GDM1 (cell line): ENCODE measurements around the gene CTSF.

Source experiments
- DNase-seq: peaks from one replicate; lab custom pipeline; 2025; lab: John Stamatoyannopoulos, UW

The CTSF gene

DNA sequence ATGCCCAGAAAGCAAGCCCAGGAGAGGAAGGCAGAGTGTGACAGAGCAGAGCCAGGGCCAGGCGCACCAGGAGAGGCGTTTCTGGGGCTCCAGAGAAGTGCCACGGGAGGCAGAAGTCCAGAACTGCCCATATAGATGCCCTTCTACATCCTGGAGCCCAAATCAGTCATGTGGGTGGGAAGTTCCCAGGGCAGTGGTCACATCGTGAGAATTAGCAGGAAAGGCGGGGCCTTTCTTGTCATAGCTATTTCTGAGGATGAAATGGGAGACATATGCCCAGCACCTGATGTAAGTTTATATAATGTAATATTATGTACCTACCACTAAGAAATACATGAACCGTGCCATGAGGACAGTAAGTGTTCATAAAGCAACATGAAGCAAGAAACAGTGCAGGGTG is 35.6 kb downstream of the CTSF start:
- DNase-seq = no peak

DNA sequence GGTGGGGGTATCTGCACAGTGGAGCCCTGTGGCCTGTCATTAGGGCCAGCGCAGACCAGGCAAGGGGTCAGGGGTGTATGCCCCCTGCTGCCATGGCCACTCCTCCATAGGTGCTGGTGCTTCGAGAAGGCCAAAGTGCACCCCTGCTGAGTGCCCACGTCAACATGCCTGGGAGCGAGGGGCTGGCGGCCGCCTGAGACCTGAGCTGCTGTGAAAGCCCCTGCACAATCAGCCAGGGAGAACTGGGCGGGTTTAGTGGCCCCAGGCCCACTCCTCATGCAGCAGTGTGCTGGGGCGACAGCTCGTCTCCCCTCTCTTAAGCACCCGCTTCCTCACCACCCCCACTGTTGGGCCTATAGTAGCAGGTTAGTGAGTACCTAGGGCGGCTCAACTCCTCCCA is 36.6 kb downstream of the CTSF start:
- no peak for DNase-seq

DNA sequence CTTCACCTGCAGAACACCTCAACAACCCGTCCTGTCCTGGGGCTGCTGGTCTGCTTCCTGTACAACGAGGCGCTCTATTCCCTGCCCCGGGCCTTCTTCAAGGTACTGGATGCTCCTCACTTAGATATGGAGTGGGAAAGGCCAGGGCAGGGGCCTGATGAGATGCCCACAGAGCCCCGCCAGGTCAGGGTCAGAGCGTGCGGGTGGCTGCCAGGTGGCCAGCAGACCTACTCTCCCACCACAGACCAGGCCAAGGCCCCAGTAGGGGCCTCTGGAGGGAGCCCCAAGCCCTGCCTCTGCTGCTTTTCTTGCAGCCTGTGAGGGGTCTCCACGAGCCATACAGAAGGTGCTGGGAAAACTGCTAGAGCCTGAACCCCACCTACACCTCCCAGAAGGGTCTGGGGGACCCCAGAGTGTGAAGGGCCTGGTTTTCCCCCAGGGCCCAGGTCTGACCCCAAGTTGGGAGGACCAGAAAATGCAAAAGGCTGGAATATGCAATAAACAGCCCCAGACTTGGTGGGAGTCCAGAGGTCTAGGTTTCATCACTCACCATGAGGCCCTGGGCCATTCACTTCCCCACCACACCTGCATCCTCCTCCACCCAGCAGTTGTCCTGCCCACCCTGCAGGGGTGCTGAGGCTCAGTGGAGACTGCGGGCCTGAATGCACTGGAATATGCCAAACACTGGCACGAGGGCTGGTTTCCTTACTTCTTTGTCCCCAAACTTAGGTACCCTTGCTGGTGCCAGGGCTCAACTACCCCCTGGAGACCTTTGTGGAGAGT is 37.3 kb downstream of the CTSF start:
- no peak for DNase-seq

- no peak for DNase-seq
Measured at GRCh38 chr11:66529655-66530054, 38.8 kb downstream of the CTSF start.

- no peak for DNase-seq
Measured at GRCh38 chr11:66529069-66529468, 39.3 kb downstream of the CTSF start.

DNA sequence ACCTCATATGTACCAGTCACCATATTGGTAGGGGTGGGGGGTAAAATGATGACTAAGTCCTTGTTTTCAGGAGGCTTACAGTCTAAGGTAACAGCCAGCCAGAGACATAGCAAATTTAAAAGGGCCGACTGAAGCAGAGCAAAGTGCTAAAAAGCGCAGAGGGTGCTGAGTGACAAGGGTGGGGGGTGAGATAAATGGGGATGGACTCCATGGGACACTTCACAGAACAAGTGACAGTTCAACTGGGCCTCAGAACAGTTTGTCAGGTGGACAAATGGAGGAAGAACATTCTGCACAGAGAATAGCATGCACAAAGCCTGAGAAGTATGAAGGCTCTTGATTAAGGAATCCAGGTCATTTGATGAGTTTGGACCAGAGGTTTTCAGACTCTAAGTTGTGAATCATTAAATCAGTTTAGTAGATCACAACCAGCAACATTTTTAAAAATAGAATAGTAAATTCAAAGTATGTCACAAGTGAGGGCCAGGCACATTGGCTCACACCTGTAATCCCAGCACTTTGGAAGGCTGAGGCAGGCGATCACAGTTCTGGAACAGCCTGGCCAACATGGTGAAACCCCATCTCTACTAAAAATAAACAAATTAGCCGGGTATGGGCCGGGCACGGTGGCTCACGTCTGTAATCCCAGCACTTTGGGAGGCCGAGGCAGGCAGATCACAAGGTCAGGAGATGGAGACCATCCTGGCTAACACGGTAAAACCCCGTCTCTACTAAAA is 43.9 kb downstream of the CTSF start:
- no peak for DNase-seq

DNA sequence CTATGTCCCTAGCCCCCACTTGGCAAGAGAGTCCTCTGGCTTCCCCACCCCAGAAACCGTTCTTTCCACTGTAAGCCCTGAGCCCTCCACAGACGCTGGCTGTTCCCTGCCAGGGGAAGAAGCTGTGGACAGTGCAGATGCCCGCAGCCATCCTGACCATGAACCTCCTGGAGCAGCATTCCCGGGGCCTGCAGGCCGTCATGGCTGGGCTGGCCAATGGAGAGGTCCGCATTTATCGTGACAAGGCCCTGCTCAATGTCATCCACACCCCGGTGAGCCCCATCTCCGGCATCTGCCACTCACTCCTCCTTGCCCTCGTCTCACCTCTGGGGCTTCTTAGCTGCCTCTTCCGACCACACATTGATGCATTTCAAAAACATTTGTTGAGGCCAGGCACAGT is 44.8 kb downstream of the CTSF start:
- DNase-seq = no peak
